ENCODE data around the gene MAP3K2.
A peak's percentile ranks its signal among the peaks of the same experiment; 100 is the strongest.

The MAP3K2 gene

DNA sequence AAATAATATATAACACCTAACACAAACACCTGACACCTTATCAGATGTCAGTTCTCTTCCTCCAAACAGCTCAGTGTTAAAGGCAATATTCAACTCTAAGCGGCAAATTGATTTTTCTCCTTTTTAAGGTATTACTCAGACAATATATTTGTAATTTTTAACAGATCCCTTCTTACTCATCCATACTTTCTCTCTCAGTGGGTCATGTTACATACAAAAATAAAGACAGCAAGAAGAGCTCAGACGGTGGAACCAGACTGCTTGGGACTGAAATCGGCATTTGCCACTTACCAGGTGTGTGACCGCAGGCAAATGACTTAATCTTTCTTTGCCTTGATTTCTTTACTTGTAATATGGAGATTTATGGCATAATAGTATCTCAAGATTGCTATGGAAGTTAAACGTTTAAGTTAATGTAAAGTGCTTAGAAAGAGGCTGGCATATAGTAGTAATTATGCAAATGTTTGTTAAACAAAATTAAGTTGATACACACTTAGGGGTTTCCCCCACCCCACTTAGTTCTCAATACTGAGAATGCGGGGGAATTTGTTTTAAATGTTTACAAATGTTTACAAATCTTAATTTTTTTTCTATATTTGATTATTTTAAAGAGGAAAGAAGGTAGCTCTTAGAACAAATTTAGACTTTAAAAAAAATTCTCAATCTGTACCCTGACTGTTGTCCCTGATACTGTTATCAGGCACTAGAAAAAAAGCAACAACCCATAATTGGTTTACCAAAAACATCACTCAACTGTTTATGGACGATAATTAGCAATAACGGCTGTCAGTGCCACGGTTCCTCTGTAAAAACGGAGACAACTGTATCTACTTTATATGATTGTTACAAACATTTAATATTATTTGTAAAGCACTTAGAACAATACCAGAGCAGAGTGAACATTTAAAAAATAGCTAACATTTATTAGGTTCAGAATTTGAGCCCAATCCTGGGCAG lies 25.6 kb downstream of the MAP3K2 start:
- Histone ChIP-seq H4K8ac (ENCODE audit: low read depth, low read length) (no peak overlapping the region), H3K36me3 (ENCODE audit: control insufficient read depth, insufficient read depth, low read length) (no peaks in the 10 kb centered on the region), H3K79me1 (ENCODE audit: low read length) (peaks cover 5% of the 10 kb centered on the region), H3K79me2 (ENCODE audit: control insufficient read depth, insufficient read depth, low read length) (peaks cover 13% of the 10 kb centered on the region), H3K4ac (ENCODE audit: low read depth, low read length) (no peak overlapping the region), H3K23ac (ENCODE audit: low read length) (no peak overlapping the region), H3K27ac (ENCODE audit: low read depth, low read length) (no peak overlapping the region), H3K56ac (ENCODE audit: low read length) (no peak overlapping the region), H3K4me2 (ENCODE audit: low read length) (no peak overlapping the region), H2BK15ac (replicated peaks; ENCODE audit: low read depth) (no peak overlapping the region), H3K9ac (ENCODE audit: low read length) (no peak overlapping the region), H3K4me3 (ENCODE audit: low read length) (no peak overlapping the region), H2BK120ac (ENCODE audit: low read depth, low read length) (no peak overlapping the region), H3K27me3 (ENCODE audit: insufficient read depth, low read length, poor library complexity) (no peaks in the 10 kb centered on the region), H3K4me1 (ENCODE audit: control insufficient read depth, low read depth, low read length) (no peaks in the 10 kb centered on the region), H3K18ac (ENCODE audit: low read length) (no peak overlapping the region), H4K5ac (ENCODE audit: low read length) (no peak overlapping the region), H2AK5ac (ENCODE audit: low read length) (no peak overlapping the region), H2BK5ac (ENCODE audit: low read length) (no peak overlapping the region)
- DNase-seq: no peak
- WGBS (ENCODE audit: extremely low coverage, insufficient coverage, low lambda C conversion rate): 100% methylated on average over 1 of the region's 10 CpGs

DNA sequence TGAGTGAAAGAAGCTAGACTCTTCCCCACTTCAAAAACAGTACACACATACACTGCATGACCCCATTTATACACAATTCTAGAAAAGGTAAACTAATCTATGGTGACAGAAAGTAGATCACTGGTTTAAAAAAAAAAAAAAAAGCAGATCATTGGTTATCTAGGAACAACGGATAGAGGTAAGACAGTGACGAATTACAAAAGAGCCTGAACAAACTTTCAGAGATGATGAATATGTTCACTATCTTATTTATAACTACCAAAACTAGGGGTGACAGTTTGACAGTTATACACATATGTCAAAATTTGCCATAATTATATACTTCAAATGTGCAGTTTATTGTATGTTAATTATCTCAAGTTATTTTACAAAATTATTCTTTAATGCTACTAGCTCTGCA lies 27.5 kb downstream of the MAP3K2 start:
- Histone ChIP-seq H3K27me3 (ENCODE audit: insufficient read depth, low read length, poor library complexity) (no peaks in the 10 kb centered on the region), H4K5ac (ENCODE audit: low read length) (no peak overlapping the region), H3K56ac (ENCODE audit: low read length) (no peak overlapping the region), H3K4me1 (ENCODE audit: control insufficient read depth, low read depth, low read length) (no peaks in the 10 kb centered on the region), H4K8ac (ENCODE audit: low read depth, low read length) (no peak overlapping the region), H2AK5ac (ENCODE audit: low read length) (no peak overlapping the region), H3K27ac (ENCODE audit: low read depth, low read length) (no peak overlapping the region), H3K18ac (ENCODE audit: low read length) (no peak overlapping the region), H3K79me2 (ENCODE audit: control insufficient read depth, insufficient read depth, low read length) (peaks cover 9% of the 10 kb centered on the region), H2BK5ac (ENCODE audit: low read length) (no peak overlapping the region), H2BK120ac (ENCODE audit: low read depth, low read length) (no peak overlapping the region), H2BK15ac (replicated peaks; ENCODE audit: low read depth) (no peak overlapping the region), H3K23ac (ENCODE audit: low read length) (no peak overlapping the region), H3K4me2 (ENCODE audit: low read length) (no peak overlapping the region), H3K36me3 (ENCODE audit: control insufficient read depth, insufficient read depth, low read length) (no peaks in the 10 kb centered on the region), H3K79me1 (ENCODE audit: low read length) (peaks cover 2% of the 10 kb centered on the region), H3K9ac (ENCODE audit: low read length) (no peak overlapping the region), H3K4me3 (ENCODE audit: low read length) (no peak overlapping the region), H3K4ac (ENCODE audit: low read depth, low read length) (no peak overlapping the region)
- WGBS (ENCODE audit: extremely low coverage, insufficient coverage, low lambda C conversion rate): no CpG with 5 or more reads among the region's 2 CpGs
- DNase-seq: no peak

DNA sequence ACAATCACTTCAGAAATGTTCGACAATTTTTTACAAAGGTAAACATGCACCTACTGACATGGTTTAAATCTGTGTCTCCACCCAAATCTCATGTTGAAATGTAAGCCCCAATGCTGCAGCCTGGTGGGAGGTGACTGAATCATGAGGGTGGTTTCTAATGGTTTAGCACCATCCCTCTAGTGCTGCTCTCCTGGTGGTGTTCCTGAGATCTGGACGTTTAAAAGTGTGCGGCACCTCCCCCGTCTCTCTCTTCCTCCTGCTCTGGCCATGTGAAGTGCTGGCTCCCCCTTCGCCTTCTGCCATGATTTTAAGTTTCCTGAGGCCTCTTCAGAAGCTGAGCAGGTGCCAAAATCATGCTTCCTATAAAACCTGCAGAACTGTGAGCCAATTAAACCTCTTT lies 28.3 kb downstream of the MAP3K2 start:
- H3K4me3 ChIP-seq (ENCODE audit: low read length): no peak overlapping the region
- H2BK120ac ChIP-seq (ENCODE audit: low read depth, low read length): no peak overlapping the region
- no peaks in the 10 kb centered on the region for H3K36me3 ChIP-seq (ENCODE audit: control insufficient read depth, insufficient read depth, low read length)
- H3K9ac ChIP-seq (ENCODE audit: low read length): no peak overlapping the region
- no peak overlapping the region for H2BK15ac ChIP-seq (replicated peaks; ENCODE audit: low read depth)
- H3K4me2 ChIP-seq (ENCODE audit: low read length): no peak overlapping the region
- H3K18ac ChIP-seq (ENCODE audit: low read length): no peak overlapping the region
- H3K4ac ChIP-seq (ENCODE audit: low read depth, low read length): no peak overlapping the region
- H2BK5ac ChIP-seq (ENCODE audit: low read length): no peak overlapping the region
- no peak overlapping the region for H2AK5ac ChIP-seq (ENCODE audit: low read length)
- WGBS (ENCODE audit: extremely low coverage, insufficient coverage, low lambda C conversion rate): no CpG with 5 or more reads among the region's 5 CpGs
- no peak overlapping the region for H3K23ac ChIP-seq (ENCODE audit: low read length)
- H3K56ac ChIP-seq (ENCODE audit: low read length): no peak overlapping the region
- H3K27me3 ChIP-seq (ENCODE audit: insufficient read depth, low read length, poor library complexity): no peaks in the 10 kb centered on the region
- no peak overlapping the region for H3K27ac ChIP-seq (ENCODE audit: low read depth, low read length)
- H4K5ac ChIP-seq (ENCODE audit: low read length): no peak overlapping the region
- no peaks in the 10 kb centered on the region for H3K4me1 ChIP-seq (ENCODE audit: control insufficient read depth, low read depth, low read length)
- peaks cover 7% of the 10 kb centered on the region for H3K79me2 ChIP-seq (ENCODE audit: control insufficient read depth, insufficient read depth, low read length)
- no peak overlapping the region for H4K8ac ChIP-seq (ENCODE audit: low read depth, low read length)
- peaks cover 2% of the 10 kb centered on the region for H3K79me1 ChIP-seq (ENCODE audit: low read length)
- peak; percentile 35 for DNase-seq

DNA sequence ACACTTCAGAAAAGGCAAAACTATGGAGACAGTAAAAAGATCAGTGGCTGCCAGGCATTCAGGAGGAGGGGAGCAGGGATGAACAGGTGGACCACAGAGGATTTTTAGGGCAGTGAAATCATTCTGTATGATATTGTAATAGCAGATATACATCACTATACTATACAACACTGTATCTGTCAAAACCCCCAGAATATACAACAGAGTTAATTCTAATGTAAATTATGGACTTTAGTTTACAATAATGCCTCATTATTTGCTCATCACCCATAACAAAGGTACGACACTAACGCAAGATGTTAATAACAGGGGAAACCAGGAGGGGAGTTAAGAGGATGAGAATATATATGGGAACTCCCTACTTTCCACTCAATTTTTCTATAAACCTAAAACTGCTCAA lies 28.8 kb downstream of the MAP3K2 start:
- H3K27me3 ChIP-seq (ENCODE audit: insufficient read depth, low read length, poor library complexity): no peaks in the 10 kb centered on the region
- peaks cover 2% of the 10 kb centered on the region for H3K79me1 ChIP-seq (ENCODE audit: low read length)
- H3K4me2 ChIP-seq (ENCODE audit: low read length): no peak overlapping the region
- H3K79me2 ChIP-seq (ENCODE audit: control insufficient read depth, insufficient read depth, low read length): peaks cover 8% of the 10 kb centered on the region
- H3K4me3 ChIP-seq (ENCODE audit: low read length): no peak overlapping the region
- H4K8ac ChIP-seq (ENCODE audit: low read depth, low read length): no peak overlapping the region
- no peak overlapping the region for H2AK5ac ChIP-seq (ENCODE audit: low read length)
- no peak overlapping the region for H3K27ac ChIP-seq (ENCODE audit: low read depth, low read length)
- no peaks in the 10 kb centered on the region for H3K36me3 ChIP-seq (ENCODE audit: control insufficient read depth, insufficient read depth, low read length)
- H3K56ac ChIP-seq (ENCODE audit: low read length): no peak overlapping the region
- no peak overlapping the region for H2BK5ac ChIP-seq (ENCODE audit: low read length)
- H3K18ac ChIP-seq (ENCODE audit: low read length): no peak overlapping the region
- WGBS (ENCODE audit: extremely low coverage, insufficient coverage, low lambda C conversion rate): no CpG with 5 or more reads among the region's 2 CpGs
- no peak overlapping the region for H2BK120ac ChIP-seq (ENCODE audit: low read depth, low read length)
- DNase-seq: no peak
- no peak overlapping the region for H3K4ac ChIP-seq (ENCODE audit: low read depth, low read length)
- H4K5ac ChIP-seq (ENCODE audit: low read length): no peak overlapping the region
- H3K4me1 ChIP-seq (ENCODE audit: control insufficient read depth, low read depth, low read length): no peaks in the 10 kb centered on the region
- H3K23ac ChIP-seq (ENCODE audit: low read length): no peak overlapping the region
- H2BK15ac ChIP-seq (replicated peaks; ENCODE audit: low read depth): no peak overlapping the region
- no peak overlapping the region for H3K9ac ChIP-seq (ENCODE audit: low read length)

DNA sequence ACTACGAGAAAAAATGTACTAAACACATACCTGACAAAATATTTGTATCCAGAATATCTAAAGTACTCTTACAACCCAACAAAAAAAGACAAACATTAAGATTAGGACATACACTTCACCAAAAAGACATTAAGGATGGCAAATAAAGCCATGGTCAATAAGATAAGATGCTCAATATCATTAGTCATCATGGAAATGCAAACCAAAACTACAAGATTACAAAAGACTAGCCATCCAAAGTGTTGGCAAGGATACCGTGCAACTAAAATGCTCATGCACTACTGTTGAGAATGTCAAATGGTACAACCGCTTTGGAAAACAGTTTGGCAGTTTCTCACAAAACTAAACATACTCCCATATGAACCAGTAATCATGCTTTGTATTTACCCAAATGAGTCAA lies 29.7 kb downstream of the MAP3K2 start:
- H3K4me1 ChIP-seq (ENCODE audit: control insufficient read depth, low read depth, low read length): no peaks in the 10 kb centered on the region
- no peak for DNase-seq
- no peak overlapping the region for H2BK120ac ChIP-seq (ENCODE audit: low read depth, low read length)
- peaks cover 2% of the 10 kb centered on the region for H3K79me1 ChIP-seq (ENCODE audit: low read length)
- H4K8ac ChIP-seq (ENCODE audit: low read depth, low read length): no peak overlapping the region
- no peak overlapping the region for H4K5ac ChIP-seq (ENCODE audit: low read length)
- H3K4ac ChIP-seq (ENCODE audit: low read depth, low read length): no peak overlapping the region
- no peak overlapping the region for H2BK5ac ChIP-seq (ENCODE audit: low read length)
- no peak overlapping the region for H3K56ac ChIP-seq (ENCODE audit: low read length)
- H3K27ac ChIP-seq (ENCODE audit: low read depth, low read length): no peak overlapping the region
- H3K27me3 ChIP-seq (ENCODE audit: insufficient read depth, low read length, poor library complexity): no peaks in the 10 kb centered on the region
- no peaks in the 10 kb centered on the region for H3K36me3 ChIP-seq (ENCODE audit: control insufficient read depth, insufficient read depth, low read length)
- H3K4me3 ChIP-seq (ENCODE audit: low read length): no peak overlapping the region
- H2BK15ac ChIP-seq (replicated peaks; ENCODE audit: low read depth): no peak overlapping the region
- H3K23ac ChIP-seq (ENCODE audit: low read length): no peak overlapping the region
- H3K9ac ChIP-seq (ENCODE audit: low read length): no peak overlapping the region
- H3K79me2 ChIP-seq (ENCODE audit: control insufficient read depth, insufficient read depth, low read length): peaks cover 5% of the 10 kb centered on the region
- 100% methylated on average over 1 of the region's 3 CpGs for WGBS (ENCODE audit: extremely low coverage, insufficient coverage, low lambda C conversion rate)
- H3K4me2 ChIP-seq (ENCODE audit: low read length): no peak overlapping the region
- H3K18ac ChIP-seq (ENCODE audit: low read length): no peak overlapping the region
- no peak overlapping the region for H2AK5ac ChIP-seq (ENCODE audit: low read length)

DNA sequence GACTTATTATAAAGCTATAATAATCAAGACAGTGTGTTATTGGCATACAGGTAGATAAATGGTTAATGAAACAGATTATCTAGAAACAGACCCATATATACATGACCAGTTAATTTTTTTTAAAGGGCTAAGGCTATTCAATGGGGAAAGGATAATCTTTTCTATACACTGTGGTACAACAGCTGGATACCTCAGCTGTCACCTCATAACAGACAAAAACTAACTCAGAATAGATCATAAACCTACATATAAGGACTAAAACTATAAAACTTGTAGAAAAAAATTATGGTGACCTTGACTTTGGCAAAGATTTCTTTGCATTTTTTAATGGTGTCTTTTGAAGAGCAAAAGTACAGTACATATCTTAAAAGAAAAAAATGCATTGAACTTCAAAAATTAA lies 30.2 kb downstream of the MAP3K2 start:
- H3K79me2 ChIP-seq (ENCODE audit: control insufficient read depth, insufficient read depth, low read length): peaks cover 3% of the 10 kb centered on the region
- no peaks in the 10 kb centered on the region for H3K27me3 ChIP-seq (ENCODE audit: insufficient read depth, low read length, poor library complexity)
- H3K9ac ChIP-seq (ENCODE audit: low read length): no peak overlapping the region
- no peak overlapping the region for H3K56ac ChIP-seq (ENCODE audit: low read length)
- H3K4me3 ChIP-seq (ENCODE audit: low read length): no peak overlapping the region
- no peak overlapping the region for H2BK15ac ChIP-seq (replicated peaks; ENCODE audit: low read depth)
- no peak overlapping the region for H2BK120ac ChIP-seq (ENCODE audit: low read depth, low read length)
- H3K4me1 ChIP-seq (ENCODE audit: control insufficient read depth, low read depth, low read length): no peaks in the 10 kb centered on the region
- H3K79me1 ChIP-seq (ENCODE audit: low read length): peaks cover 2% of the 10 kb centered on the region
- H3K18ac ChIP-seq (ENCODE audit: low read length): no peak overlapping the region
- H3K4ac ChIP-seq (ENCODE audit: low read depth, low read length): no peak overlapping the region
- H3K23ac ChIP-seq (ENCODE audit: low read length): no peak overlapping the region
- no peak overlapping the region for H2BK5ac ChIP-seq (ENCODE audit: low read length)
- no peak overlapping the region for H3K27ac ChIP-seq (ENCODE audit: low read depth, low read length)
- no peaks in the 10 kb centered on the region for H3K36me3 ChIP-seq (ENCODE audit: control insufficient read depth, insufficient read depth, low read length)
- no peak for DNase-seq
- no peak overlapping the region for H2AK5ac ChIP-seq (ENCODE audit: low read length)
- H4K8ac ChIP-seq (ENCODE audit: low read depth, low read length): no peak overlapping the region
- no peak overlapping the region for H3K4me2 ChIP-seq (ENCODE audit: low read length)
- H4K5ac ChIP-seq (ENCODE audit: low read length): no peak overlapping the region

All from mesendoderm (in vitro differentiated cells).